T-helper 2 cell (primary cell): Measurements from ENCODE around the gene GK.
A peak's percentile ranks its signal among the peaks of the same experiment; 100 is the strongest.
"Not testable (repeated sequence)": the region's sequence is repeated elsewhere in the genome, so short reads cannot be mapped to it uniquely, and the experiment has no call there.

Experiments
- DNase-seq, 5 experiments: peaks; one replicate each; pipeline versions ENCODE4 v3.0.0 to v3.0.0-alpha.2; 2012 to 2022

Gene GK

GRCh38 chrX:30712214-30712613 lies 59.0 kb downstream of the GK start:
- no peak for DNase-seq

DNA sequence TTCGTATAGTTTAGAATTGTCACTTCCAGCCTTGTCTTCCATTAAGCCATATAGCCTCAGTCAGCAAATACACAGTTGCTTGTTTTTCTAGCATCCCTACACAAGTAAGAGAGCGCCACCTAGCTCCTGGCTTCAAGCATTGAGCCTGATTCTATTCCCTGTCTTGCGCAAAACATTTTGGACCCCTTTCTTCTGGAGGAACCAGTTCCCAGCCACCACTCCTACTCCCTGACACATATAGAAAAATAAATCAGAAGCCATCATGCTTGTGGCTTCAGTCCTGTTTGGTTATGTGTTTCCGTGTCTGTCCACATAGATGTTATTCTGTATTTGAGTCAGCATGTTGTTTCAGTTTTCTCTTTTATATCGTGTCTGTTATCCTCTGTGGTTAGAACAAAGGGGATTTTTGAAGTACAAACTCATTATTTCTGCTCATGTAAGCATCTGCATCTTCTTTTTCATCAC lies 59.9 kb downstream of the GK start:
- peak in 4 of 5 experiments; percentile 0 to 93 (median 26) for DNase-seq

GRCh38 chrX:30714138-30714537 lies 60.9 kb downstream of the GK start:
- DNase-seq, result peak in 1 of 5 experiments; percentile 49

- DNase-seq, result peak in 1 of 5 experiments; percentile 64
Observed at GRCh38 chrX:30715976-30716375, 62.8 kb downstream of the GK start.

GRCh38 chrX:30733852-30734660 lies 80.8 kb downstream of the GK start:
- DNase-seq, result no peak

GRCh38 chrX:30734782-30735181 lies 81.6 kb downstream of the GK start:
- DNase-seq, result no peak

- peak; percentile 9 to 87 (median 49) for DNase-seq
Observed at GRCh38 chrX:30735839-30736238, 82.6 kb downstream of the GK start.

- DNase-seq, result no peak
Observed at GRCh38 chrX:30741545-30741944, 88.3 kb downstream of the GK start.

- no peak for DNase-seq
Observed at GRCh38 chrX:30748342-30748960, 95.2 kb downstream of the GK start.

- DNase-seq, result no peak
Observed at GRCh38 chrX:30751497-30751896, 98.3 kb downstream of the GK start.

DNA sequence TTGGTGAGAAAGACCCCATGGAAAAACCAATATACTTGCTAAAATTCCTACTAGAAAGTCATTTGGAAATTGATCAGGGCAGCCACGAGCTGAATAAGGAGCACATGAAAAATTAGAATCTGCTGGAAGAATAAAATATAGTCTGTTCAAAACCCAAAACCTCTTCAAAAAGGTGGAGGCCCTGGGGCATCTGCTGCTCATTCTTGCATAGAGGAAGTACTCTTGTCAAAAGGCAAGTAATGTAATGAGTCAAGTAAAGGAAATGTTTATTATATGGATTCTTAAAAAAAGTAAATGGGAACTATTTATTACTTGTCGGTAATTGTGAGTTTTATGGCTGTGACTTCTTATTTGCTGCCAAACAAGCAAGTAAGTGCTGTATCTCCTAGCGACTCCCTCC lies 109.5 kb downstream of the GK start:
- DNase-seq, result peak in 1 of 5 experiments; percentile 43

DNA sequence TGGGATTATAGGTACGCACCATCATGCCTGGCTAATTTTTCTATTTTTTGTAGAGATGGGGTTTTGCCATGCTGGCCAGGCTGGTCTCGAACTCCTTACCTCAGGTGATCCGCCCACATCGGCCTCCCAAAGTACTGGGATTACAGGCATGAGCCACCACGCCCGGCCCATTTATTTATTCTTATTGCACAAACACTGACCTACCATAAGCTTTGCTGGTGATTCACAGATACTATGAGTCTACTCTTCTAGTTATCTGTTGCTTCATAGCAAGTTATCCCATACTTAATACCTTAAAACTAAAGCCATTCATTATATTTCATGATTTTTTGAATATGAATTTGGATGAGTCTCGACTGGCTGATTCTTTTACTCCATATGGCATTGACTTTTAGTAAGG lies 120.5 kb downstream of the GK start:
- DNase-seq, result not testable (repeated sequence)

- DNase-seq, result peak in 1 of 5 experiments; percentile 27
Observed at GRCh38 chrX:30777575-30777974, 124.4 kb downstream of the GK start.

GRCh38 chrX:30779453-30780030 lies 126.3 kb downstream of the GK start:
- DNase-seq, result no peak
